Panc1 (cell line): ENCODE results near the gene SOX5. TPM values are rescaled to one million over a fixed set of nuclear protein-coding genes. Genes with fewer than 3 reads are reported as not detected.

Experiments
- ATAC-seq: fragments of 200-7000 bp; cut with Tn5 transposase; 2 replicates; pipeline ENCODE4 v1.9.1; 2020; ENCODE audit warnings: mild to moderate bottlenecking, moderate library complexity
- BruUV-seq: library from RNA; stranded (reverse); fragments of 400-500 nt; replicated peaks from 2 replicates; lab custom pipeline; 2021; lab: Mats Ljungman, UMichigan
- CTCF ChIA-PET: fragments of 300-600 bp; sonication (Branson Sonifier 250); formaldehyde crosslinking; loops from one replicate; lab custom pipeline; 2022; ENCODE audit warnings: antibody characterized with exemption; lab: Charles Lee
- POLR2A ChIA-PET: fragments of 300-600 bp; sonication (Branson Sonifier 250); formaldehyde crosslinking; loops from one replicate; lab custom pipeline; 2022; ENCODE audit warnings: antibody characterized with exemption; lab: Charles Lee
- DNase-seq: peaks from one replicate; pipeline ENCODE4 v3.0.0-alpha.2; 2010; ENCODE audit warnings: low read depth, low spot score
- H3K27ac ChIP-seq: 2 replicates; pipeline ENCODE4 v1.5.1; 2011; ENCODE audit warnings: mild to moderate bottlenecking, low read length, inconsistent platforms
- H3K27me3 ChIP-seq: fragments of 200-500 bp; sonication (Bioruptor generic); 2 replicates; pipeline ENCODE4 v1.6.0; 2014; ENCODE audit warnings: low read length, inconsistent platforms; ENCODE audit not compliant: control insufficient read depth, insufficient read depth
- H3K36me3 ChIP-seq: fragments of 200-500 bp; sonication (Bioruptor generic); 2 replicates; pipeline ENCODE4 v1.5.1; 2014; ENCODE audit warnings: inconsistent platforms, mild to moderate bottlenecking, low read length, moderate library complexity; ENCODE audit not compliant: control insufficient read depth, insufficient read depth
- H3K4me1 ChIP-seq: 2 replicates; pipeline ENCODE4 v1.5.1; 2011; ENCODE audit warnings: inconsistent platforms, mild to moderate bottlenecking, low read length, moderate library complexity; ENCODE audit not compliant: control insufficient read depth, insufficient read depth
- H3K4me3 ChIP-seq, 2 experiments: 2 replicates each; pipeline ENCODE4 v1.5.1; 2011 to 2012; ENCODE audit warnings: low read depth in 2 of 2, low read length in 2 of 2, mild to moderate bottlenecking in 2 of 2, inconsistent platforms in 1 of 2, moderate library complexity in 1 of 2
- H3K9me3 ChIP-seq: fragments of 200-500 bp; sonication (Bioruptor generic); 2 replicates; pipeline ENCODE4 v1.5.1; 2014; ENCODE audit warnings: low read depth, mild to moderate bottlenecking, inconsistent platforms, low read length, moderate library complexity; ENCODE audit not compliant: control insufficient read depth, insufficient read depth
- CTCF ChIP-seq: fragments of 450-650 bp; IDR thresholded peaks from 2 replicates; pipeline ENCODE4 v1.5.1; 2017; ENCODE audit warnings: mild to moderate bottlenecking
- POLR2AphosphoS5 ChIP-seq: IDR thresholded peaks from 2 replicates; pipeline ENCODE4 v1.6.1; 2012; ENCODE audit warnings: mild to moderate bottlenecking, low read depth, low read length, moderate library complexity
- REST ChIP-seq, 2 experiments: IDR thresholded peaks; 2 replicates each; pipeline ENCODE4 v1.6.1; 2011 to 2012; ENCODE audit warnings: low read depth in 2 of 2, control low read depth in 1 of 2, low read length in 1 of 2, mild to moderate bottlenecking in 1 of 2, moderate library complexity in 1 of 2; ENCODE audit not compliant: insufficient read depth in 1 of 2
- SIN3A ChIP-seq: IDR thresholded peaks from 2 replicates; pipeline ENCODE4 v1.6.1; 2012; ENCODE audit warnings: low read depth, mild to moderate bottlenecking, low read length, moderate library complexity, borderline replicate concordance; ENCODE audit not compliant: insufficient read depth
- TCF7L2 ChIP-seq: IDR thresholded peaks from 2 replicates; pipeline ENCODE4 v1.6.1; 2011; ENCODE audit warnings: mild to moderate bottlenecking, low read depth, low read length, inconsistent platforms
- in situ Hi-C: cut with HindIII; loops from 2 replicates; pipeline ENCODE4 v1.10.0; 2016; ENCODE audit warnings: low sequenced_read_pairs, low pct_unique_long_range_greater_than_20kb
- intact Hi-C: fragments of 100-400 bp; cut with micrococcal nuclease; formaldehyde crosslinking; loops from one replicate; pipeline ENCODE4 v1.10.0; 2022; ENCODE audit not compliant: unreplicated experiment
- total RNA-seq: library from RNA; stranded (reverse); gene quantifications from one replicate; pipeline ENCODE4 v1.2.1, GENCODE V29; 2021; ENCODE audit not compliant: unreplicated experiment

The SOX5 gene
- total RNA-seq, 1 experiment from 2014 or later: 0.23 TPM

- Histone ChIP-seq H3K27ac (no peak overlapping the region), H3K4me1 (no peaks in the 10 kb centered on the region), H3K4me3 (no peak overlapping the region), H3K36me3 (no peaks in the 10 kb centered on the region; the same call in 1 of the 2 replicates), H3K27me3 (no peaks in the 10 kb centered on the region), H3K9me3 (no peaks in the 10 kb centered on the region)
- intact Hi-C loops: no loop called here
- TF ChIP-seq SIN3A (no peak), REST (IDR thresholded peaks at IDR 0.05; ENCODE audit: insufficient read depth in 1 of 2, low read depth in 2 of 2, low read length in 1 of 2) (no peak), TCF7L2 (no peak), CTCF (no peak), POLR2AphosphoS5 (no peak)
- POLR2A ChIA-PET: no interaction called here
- in situ Hi-C loops: no loop called here
- BruUV-seq: no TSS peak
- CTCF ChIA-PET: no interaction called here
- DNase-seq (no peak), ATAC-seq (no peak)
Measured at GRCh38 chr12:23694307-23694706, 255.2 kb downstream of the SOX5 start.

DNA sequence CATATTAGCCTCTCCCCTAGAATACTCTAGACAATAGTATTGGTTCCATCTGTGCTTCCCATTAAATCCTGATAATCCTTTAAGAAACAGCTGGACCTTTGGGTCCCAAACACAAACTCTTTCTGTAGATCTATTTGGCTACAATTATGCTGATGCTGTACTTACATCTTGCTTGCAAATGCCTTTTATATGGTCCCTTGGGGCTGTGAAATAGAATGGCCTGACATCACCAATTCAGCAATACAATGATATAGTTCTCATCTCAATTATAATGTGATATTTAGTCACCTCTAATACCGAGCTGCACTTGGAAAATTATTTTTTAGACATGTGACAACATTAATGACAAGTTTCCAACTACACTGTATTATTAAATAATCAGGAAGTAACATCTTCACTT lies 261.5 kb downstream of the SOX5 start:
- no peak for ATAC-seq
- in situ Hi-C loops: no loop called here
- Histone ChIP-seq H3K36me3 (no peaks in the 10 kb centered on the region), H3K27ac (no peak overlapping the region), H3K9me3 (no peaks in the 10 kb centered on the region), H3K4me1 (no peaks in the 10 kb centered on the region), H3K4me3 (no peak overlapping the region), H3K27me3 (no peaks in the 10 kb centered on the region)
- ChIA-PET CTCF (no interaction called here), POLR2A (no interaction called here)
- DNase-seq: no peak
- TF ChIP-seq SIN3A (no peak), CTCF (no peak), POLR2AphosphoS5 (no peak), REST (IDR thresholded peaks at IDR 0.05; ENCODE audit: insufficient read depth in 1 of 2, low read depth in 2 of 2, low read length in 1 of 2) (no peak), TCF7L2 (no peak)
- intact Hi-C loops: no loop called here
- BruUV-seq: no TSS peak
